Nephron progenitor cell (in vitro differentiated cells): ENCODE data around the gene PRCC.

Experiments
- DNase-seq: peaks from one replicate; pipeline ENCODE4 v3.0.0; 2021
- H3K27ac Mint-ChIP-seq: 2 replicates; pipeline ENCODE4 v1.8.0; 2021; ENCODE audit warnings: mild to moderate bottlenecking, moderate library complexity, mixed read lengths
- H3K27me3 Mint-ChIP-seq: 2 replicates; pipeline ENCODE4 v1.8.0; 2021; ENCODE audit warnings: mild to moderate bottlenecking, low read depth, mixed read lengths; ENCODE audit not compliant: poor library complexity
- H3K36me3 Mint-ChIP-seq: 2 replicates; pipeline ENCODE4 v1.8.0; 2021; ENCODE audit warnings: low read depth, mixed read lengths
- H3K4me1 Mint-ChIP-seq: 2 replicates; pipeline ENCODE4 v1.8.0; 2021; ENCODE audit warnings: mixed read lengths
- H3K4me3 Mint-ChIP-seq: 2 replicates; pipeline ENCODE4 v1.8.0; 2021; ENCODE audit warnings: mild to moderate bottlenecking, moderate library complexity, mixed read lengths
- H3K9me3 Mint-ChIP-seq: 2 replicates; pipeline ENCODE4 v1.8.0; 2021; ENCODE audit warnings: mild to moderate bottlenecking, moderate library complexity, mixed read lengths
- TF ChIP-seq, protein P1 (sequence below): fragments of 200-600 bp; sonication (generic); IDR thresholded peaks from 2 replicates; pipeline ENCODE4 v1.5.0; 2021; ENCODE audit warnings: antibody characterized with exemption

Gene PRCC

DNA sequence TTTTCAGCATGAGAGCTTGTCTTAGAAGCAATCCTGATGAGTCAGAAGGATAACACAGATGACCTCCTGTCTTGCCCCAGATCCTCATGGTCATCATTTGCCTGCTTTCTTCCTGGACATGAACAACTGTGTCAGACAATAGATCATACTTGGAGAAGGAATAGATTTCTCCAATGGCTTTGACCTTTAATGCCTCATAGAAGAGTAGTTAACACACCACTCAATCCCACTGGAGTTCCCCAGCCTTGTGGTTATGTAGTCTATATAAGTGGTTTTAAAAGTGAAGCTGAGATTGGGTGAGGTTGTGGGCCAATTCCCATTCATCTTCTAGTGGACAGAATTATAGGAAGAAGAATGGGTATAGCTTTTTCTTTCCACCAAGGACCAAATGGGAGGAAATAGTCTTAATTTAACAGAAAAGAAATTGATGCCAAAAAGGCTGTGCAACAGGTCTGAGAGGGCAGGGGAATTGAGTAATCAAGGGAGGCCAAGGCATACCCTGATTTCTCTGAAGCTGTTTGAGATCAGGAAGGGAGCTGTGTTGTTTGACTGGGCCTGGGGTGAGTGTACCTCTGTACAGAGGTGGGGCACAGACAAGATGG is 14.4 kb downstream of the PRCC start:
- DNase-seq: no peak
- Mint-ChIP-seq H3K36me3 (peaks cover 43% of the 10 kb centered on the region), H3K27me3 (no peaks in the 10 kb centered on the region), H3K4me3 (no peak overlapping the region), H3K4me1 (peaks cover 7% of the 10 kb centered on the region), H3K27ac (no peak overlapping the region), H3K9me3 (no peaks in the 10 kb centered on the region)
- TF ChIP-seq, protein P1, sequence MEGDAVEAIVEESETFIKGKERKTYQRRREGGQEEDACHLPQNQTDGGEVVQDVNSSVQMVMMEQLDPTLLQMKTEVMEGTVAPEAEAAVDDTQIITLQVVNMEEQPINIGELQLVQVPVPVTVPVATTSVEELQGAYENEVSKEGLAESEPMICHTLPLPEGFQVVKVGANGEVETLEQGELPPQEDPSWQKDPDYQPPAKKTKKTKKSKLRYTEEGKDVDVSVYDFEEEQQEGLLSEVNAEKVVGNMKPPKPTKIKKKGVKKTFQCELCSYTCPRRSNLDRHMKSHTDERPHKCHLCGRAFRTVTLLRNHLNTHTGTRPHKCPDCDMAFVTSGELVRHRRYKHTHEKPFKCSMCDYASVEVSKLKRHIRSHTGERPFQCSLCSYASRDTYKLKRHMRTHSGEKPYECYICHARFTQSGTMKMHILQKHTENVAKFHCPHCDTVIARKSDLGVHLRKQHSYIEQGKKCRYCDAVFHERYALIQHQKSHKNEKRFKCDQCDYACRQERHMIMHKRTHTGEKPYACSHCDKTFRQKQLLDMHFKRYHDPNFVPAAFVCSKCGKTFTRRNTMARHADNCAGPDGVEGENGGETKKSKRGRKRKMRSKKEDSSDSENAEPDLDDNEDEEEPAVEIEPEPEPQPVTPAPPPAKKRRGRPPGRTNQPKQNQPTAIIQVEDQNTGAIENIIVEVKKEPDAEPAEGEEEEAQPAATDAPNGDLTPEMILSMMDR: no peak

- Mint-ChIP-seq H3K9me3 (no peaks in the 10 kb centered on the region), H3K27me3 (no peaks in the 10 kb centered on the region), H3K4me1 (peaks cover 5% of the 10 kb centered on the region), H3K4me3 (no peak overlapping the region), H3K36me3 (peaks cover 67% of the 10 kb centered on the region), H3K27ac (peak overlapping the region; percentile 92)
- TF ChIP-seq, protein P1: no peak
- DNase-seq: no peak
These were observed 18.1 kb downstream of the PRCC start for GRCh38 chr1:156785458-156785857.

DNA sequence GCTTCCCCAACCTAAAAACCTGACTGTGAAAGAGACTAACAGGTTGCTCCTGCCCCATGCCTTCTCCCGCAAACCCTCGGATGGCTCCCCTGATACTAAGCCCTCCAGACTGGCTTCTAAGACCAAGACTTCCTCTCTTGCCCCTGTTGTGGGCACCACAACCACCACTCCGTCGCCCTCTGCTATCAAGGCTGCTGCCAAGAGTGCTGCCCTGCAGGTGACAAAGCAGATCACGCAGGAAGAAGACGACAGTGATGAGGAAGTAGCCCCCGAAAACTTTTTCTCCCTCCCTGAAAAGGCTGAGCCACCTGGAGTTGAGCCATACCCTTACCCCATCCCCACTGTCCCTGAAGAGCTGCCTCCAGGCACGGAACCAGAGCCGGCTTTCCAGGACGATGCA is 19.3 kb downstream of the PRCC start:
- Mint-ChIP-seq H3K27me3 (no peaks in the 10 kb centered on the region), H3K36me3 (peaks cover 69% of the 10 kb centered on the region), H3K9me3 (no peaks in the 10 kb centered on the region), H3K27ac (peak overlapping the region; percentile 85), H3K4me1 (no peaks in the 10 kb centered on the region), H3K4me3 (no peak overlapping the region)
- TF ChIP-seq, protein P1: no peak
- no peak for DNase-seq

DNA sequence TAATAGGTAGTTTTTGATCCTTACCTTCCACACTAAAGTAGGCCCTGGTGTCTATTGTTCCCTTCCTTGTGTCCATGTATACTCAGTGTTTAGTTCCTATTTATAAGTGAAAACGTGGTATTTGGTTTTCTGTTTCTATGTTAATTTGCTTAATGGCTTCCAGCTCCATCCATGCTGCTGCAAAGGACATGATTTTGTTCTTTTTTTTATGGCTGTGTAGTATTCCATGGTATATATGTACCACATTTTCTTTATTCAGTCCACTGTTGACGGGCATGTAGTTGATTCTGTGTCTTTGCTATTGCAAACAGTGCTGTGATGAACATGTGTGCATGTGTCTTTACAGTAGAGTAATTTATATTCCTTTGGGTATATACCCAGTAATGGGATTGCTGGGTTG is 20.8 kb downstream of the PRCC start:
- TF ChIP-seq, protein P1: no peak
- no peak overlapping the region for H3K27ac Mint-ChIP-seq
- no peaks in the 10 kb centered on the region for H3K4me1 Mint-ChIP-seq
- no peaks in the 10 kb centered on the region for H3K9me3 Mint-ChIP-seq
- H3K36me3 Mint-ChIP-seq: peaks cover 69% of the 10 kb centered on the region
- no peak for DNase-seq
- H3K4me3 Mint-ChIP-seq: no peak overlapping the region
- H3K27me3 Mint-ChIP-seq: no peaks in the 10 kb centered on the region

GRCh38 chr1:156789621-156790318 is 22.4 kb downstream of the PRCC start:
- Mint-ChIP-seq H3K9me3 (no peaks in the 10 kb centered on the region), H3K27me3 (no peaks in the 10 kb centered on the region), H3K36me3 (peaks cover 72% of the 10 kb centered on the region), H3K4me3 (no peak overlapping the region), H3K27ac (peak overlapping the region; percentile 1), H3K4me1 (peaks cover 5% of the 10 kb centered on the region)
- TF ChIP-seq, protein P1: no peak
- no peak for DNase-seq
